ENCODE results near the gene CLCF1. TPM values are rescaled to one million over a fixed set of nuclear protein-coding genes. Genes with fewer than 3 reads are reported as not detected.

CLCF1 gene
- total and polyA plus RNA-seq, 10 of the 15 experiments (the other 5 are each of a cell fraction or from before 2014, with no cell fraction given): 0.16 to 2.1 (median 0.63) TPM; not detected in 1

- TF ChIP-seq BCL3 (IDR thresholded peaks at IDR 0.05; ENCODE audit: borderline replicate concordance, insufficient read depth, low read depth, low read length, poor library complexity, severe bottlenecking) (peak; percentile 9), NR2C1 (IDR thresholded peaks at IDR 0.05) (no peak), CHD4 (IDR thresholded peaks at IDR 0.05) (no peak), MEF2A (IDR thresholded peaks at IDR 0.05; ENCODE audit: insufficient read depth, low read depth, low read length) (0 out of 2 replicates have a peak, but pooled peaks have one; percentile 8), CBX3 (IDR thresholded peaks at IDR 0.05; ENCODE audit: borderline replicate concordance, low read depth) (no peak), RUNX3 (IDR thresholded peaks at IDR 0.05; ENCODE audit: low read length) (no peak), SMAD1 (IDR thresholded peaks at IDR 0.05; ENCODE audit: low read depth, partially characterized antibody) (no peak), HCFC1 (IDR thresholded peaks at IDR 0.05; ENCODE audit: low read length) (peak; percentile 57), RAD21 (IDR thresholded peaks at IDR 0.05; ENCODE audit: insufficient read depth, low read depth, low read length) (no peak), NFYB (IDR thresholded peaks at IDR 0.05; ENCODE audit: insufficient read depth, low read depth, low read length) (peak; percentile 94), HDAC2 (IDR thresholded peaks at IDR 0.05) (no peak), ZNF592 (IDR thresholded peaks at IDR 0.05) (no peak), SMAD5 (IDR thresholded peaks at IDR 0.05; ENCODE audit: low read depth) (no peak), MEF2B (IDR thresholded peaks at IDR 0.05; ENCODE audit: partially characterized antibody, poor library complexity, severe bottlenecking) (peak; percentile 91), USF2 (IDR thresholded peaks at IDR 0.05; ENCODE audit: borderline replicate concordance, low read depth, low read length) (peak; percentile 99), EZH2 (IDR thresholded peaks at IDR 0.05; ENCODE audit: borderline replicate concordance, control insufficient read depth, low read depth, low read length) (no peak), IRF3 (IDR thresholded peaks at IDR 0.05) (peak; percentile 80; the same call in 1 of the 2 replicates), CBX5 (IDR thresholded peaks at IDR 0.05; ENCODE audit: low read depth) (no peak), ZNF24 (IDR thresholded peaks at IDR 0.05) (no peak), NRF1 (conservative IDR thresholded peaks at IDR 0.05; ENCODE audit: low read depth, low read length) (no peak), E2F4 (IDR thresholded peaks at IDR 0.05; ENCODE audit: low read depth, low read length) (peak; percentile 84)
Measured at GRCh38 chr11:67391304-67392182, 18.1 kb upstream of the CLCF1 start, which contains the start of gene RAD9A (continued).
